ENCODE results near the gene VSTM2L. TPM values are rescaled to one million over a fixed set of nuclear protein-coding genes. Genes with fewer than 3 reads are reported as not detected.

VSTM2L gene
- polyA plus RNA-seq, 2 of the 4 experiments (the other 2 are of a cell fraction) = 2.0 to 5.8 TPM

- TF ChIP-seq TP53 (CRISPR knock-in tag; IDR thresholded peaks at IDR 0.05) = no peak
- no peak for TF ChIP-seq POLR2A (IDR thresholded peaks at IDR 0.05; ENCODE audit: low read length)
Measured at GRCh38 chr20:37940858-37941257, 37.9 kb downstream of the VSTM2L start (continued).

- CTCF ChIA-PET = interaction anchor here (0.9 to 1.1 kb wide), 3 partner anchors 9 to 377 kb away, joined by 3 to 4 read pairs (median 3); no protein-coding TSS in a partner anchor
- ATAC-seq = peak; percentile 40 to 76; a peak in 3 of 6 replicates
- peak; percentile 32 to 40 for DNase-seq (ENCODE audit: low read depth in 1 of 2, low spot score in 1 of 2)
- no peak overlapping the region for H3K4me3 ChIP-seq
- WGBS (ENCODE audit: missing lambda C conversion rate) = 55% methylated on average over 8 of the region's 8 CpGs
- TF ChIP-seq RAD21 (conservative IDR thresholded peaks at IDR 0.05 in 1 of 2, IDR thresholded peaks at IDR 0.05 in 1 of 2) (peak in 1 of 2 experiments; percentile 5; a peak in 1 of 5 replicates), JUNB (IDR thresholded peaks at IDR 0.05) (no peak), ZNF302 (CRISPR knock-in tag; IDR thresholded peaks at IDR 0.05) (no peak), ZFP36 (IDR thresholded peaks at IDR 0.05; ENCODE audit: borderline replicate concordance, partially characterized antibody) (no peak)
- no peak overlapping the region for H3K27ac ChIP-seq
- peaks cover 6% of the 10 kb centered on the region; the same call in 1 of the 3 replicates for H3K4me1 ChIP-seq
- no peak for FAIRE-seq
- no peaks in the 10 kb centered on the region for H3K9me3 ChIP-seq
- H3K4me2 ChIP-seq = no peak overlapping the region
- POLR2A ChIA-PET = no interaction called here
Measured at GRCh38 chr20:37941332-37941731, 38.4 kb downstream of the VSTM2L start.

GRCh38 chr20:37941992-37942391, 39.1 kb downstream of the VSTM2L start:
- CTCF ChIA-PET = interaction anchor here (0.9 to 1.2 kb wide), 4 partner anchors 8 to 378 kb away, joined by 3 to 4 read pairs (median 3); no protein-coding TSS in a partner anchor
- Histone ChIP-seq H3K4me2 (no peak overlapping the region), H3K4me3 (no peak overlapping the region), H3K4me1 (peaks cover 6% of the 10 kb centered on the region; the same call in 1 of the 3 replicates), H3K9me3 (no peaks in the 10 kb centered on the region), H3K27ac (no peak overlapping the region)
- TF ChIP-seq FOSB (CRISPR knock-in tag; IDR thresholded peaks at IDR 0.05) (no peak), KDM5A (IDR thresholded peaks at IDR 0.05) (no peak), HOXA7 (CRISPR knock-in tag; IDR thresholded peaks at IDR 0.05) (no peak), NPAS2 (CRISPR knock-in tag; IDR thresholded peaks at IDR 0.05; ENCODE audit: borderline replicate concordance) (no peak)
- TF ChIP-seq, protein P1, sequence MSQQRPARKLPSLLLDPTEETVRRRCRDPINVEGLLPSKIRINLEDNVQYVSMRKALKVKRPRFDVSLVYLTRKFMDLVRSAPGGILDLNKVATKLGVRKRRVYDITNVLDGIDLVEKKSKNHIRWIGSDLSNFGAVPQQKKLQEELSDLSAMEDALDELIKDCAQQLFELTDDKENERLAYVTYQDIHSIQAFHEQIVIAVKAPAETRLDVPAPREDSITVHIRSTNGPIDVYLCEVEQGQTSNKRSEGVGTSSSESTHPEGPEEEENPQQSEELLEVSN (IDR thresholded peaks at IDR 0.05; ENCODE audit: borderline replicate concordance, low read depth) = no peak
- POLR2A ChIA-PET = no interaction called here
- ATAC-seq = no peak
- no peak for FAIRE-seq
- WGBS (ENCODE audit: missing lambda C conversion rate) = 59% methylated on average over 6 of the region's 6 CpGs
- no peak for DNase-seq (ENCODE audit: low read depth in 1 of 2, low spot score in 1 of 2)

DNA sequence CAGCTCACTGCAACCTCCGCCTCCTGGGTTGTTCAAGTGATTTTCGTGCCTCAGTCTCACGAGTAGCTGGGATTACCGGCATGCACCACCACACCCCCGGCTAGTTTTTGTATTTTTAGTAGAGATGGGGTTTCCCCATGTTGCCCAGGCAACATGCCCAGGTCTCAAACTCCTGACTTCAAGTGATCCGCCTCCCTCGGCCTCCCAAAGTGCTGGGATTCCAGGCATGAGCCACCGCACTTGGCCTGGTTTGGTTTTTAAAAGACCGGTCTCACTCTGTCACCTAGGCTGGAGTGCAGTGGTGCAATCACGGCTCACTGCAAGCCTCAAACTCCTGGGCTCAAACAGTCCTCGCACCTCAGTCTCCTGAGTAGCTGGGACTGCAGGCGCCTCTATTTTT, 40.1 kb downstream of the VSTM2L start:
- DNase-seq (ENCODE audit: low read depth in 1 of 2, low spot score in 1 of 2) (no peak), ATAC-seq (no peak), FAIRE-seq (no peak)
- ChIA-PET CTCF (interaction anchor here (0.6 to 1.4 kb wide), 3 partner anchors 14 to 217 kb away, joined by 3 to 5 read pairs (median 3); no protein-coding TSS in a partner anchor), POLR2A (no interaction called here)
- H3K27ac ChIP-seq = no peak overlapping the region
- WGBS (ENCODE audit: missing lambda C conversion rate) = 64% methylated on average over 12 of the region's 12 CpGs
- H3K9me3 ChIP-seq = peaks cover 8% of the 10 kb centered on the region; the same call in 2 of the 3 replicates
- TF ChIP-seq, protein P2, sequence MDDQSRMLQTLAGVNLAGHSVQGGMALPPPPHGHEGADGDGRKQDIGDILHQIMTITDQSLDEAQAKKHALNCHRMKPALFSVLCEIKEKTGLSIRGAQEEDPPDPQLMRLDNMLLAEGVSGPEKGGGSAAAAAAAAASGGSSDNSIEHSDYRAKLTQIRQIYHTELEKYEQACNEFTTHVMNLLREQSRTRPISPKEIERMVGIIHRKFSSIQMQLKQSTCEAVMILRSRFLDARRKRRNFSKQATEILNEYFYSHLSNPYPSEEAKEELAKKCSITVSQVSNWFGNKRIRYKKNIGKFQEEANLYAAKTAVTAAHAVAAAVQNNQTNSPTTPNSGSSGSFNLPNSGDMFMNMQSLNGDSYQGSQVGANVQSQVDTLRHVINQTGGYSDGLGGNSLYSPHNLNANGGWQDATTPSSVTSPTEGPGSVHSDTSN (IDR thresholded peaks at IDR 0.05) = no peak
- peaks cover 6% of the 10 kb centered on the region; the same call in 1 of the 3 replicates for H3K4me1 ChIP-seq
- H3K4me2 ChIP-seq = no peak overlapping the region
- H3K4me3 ChIP-seq = no peak overlapping the region

DNA sequence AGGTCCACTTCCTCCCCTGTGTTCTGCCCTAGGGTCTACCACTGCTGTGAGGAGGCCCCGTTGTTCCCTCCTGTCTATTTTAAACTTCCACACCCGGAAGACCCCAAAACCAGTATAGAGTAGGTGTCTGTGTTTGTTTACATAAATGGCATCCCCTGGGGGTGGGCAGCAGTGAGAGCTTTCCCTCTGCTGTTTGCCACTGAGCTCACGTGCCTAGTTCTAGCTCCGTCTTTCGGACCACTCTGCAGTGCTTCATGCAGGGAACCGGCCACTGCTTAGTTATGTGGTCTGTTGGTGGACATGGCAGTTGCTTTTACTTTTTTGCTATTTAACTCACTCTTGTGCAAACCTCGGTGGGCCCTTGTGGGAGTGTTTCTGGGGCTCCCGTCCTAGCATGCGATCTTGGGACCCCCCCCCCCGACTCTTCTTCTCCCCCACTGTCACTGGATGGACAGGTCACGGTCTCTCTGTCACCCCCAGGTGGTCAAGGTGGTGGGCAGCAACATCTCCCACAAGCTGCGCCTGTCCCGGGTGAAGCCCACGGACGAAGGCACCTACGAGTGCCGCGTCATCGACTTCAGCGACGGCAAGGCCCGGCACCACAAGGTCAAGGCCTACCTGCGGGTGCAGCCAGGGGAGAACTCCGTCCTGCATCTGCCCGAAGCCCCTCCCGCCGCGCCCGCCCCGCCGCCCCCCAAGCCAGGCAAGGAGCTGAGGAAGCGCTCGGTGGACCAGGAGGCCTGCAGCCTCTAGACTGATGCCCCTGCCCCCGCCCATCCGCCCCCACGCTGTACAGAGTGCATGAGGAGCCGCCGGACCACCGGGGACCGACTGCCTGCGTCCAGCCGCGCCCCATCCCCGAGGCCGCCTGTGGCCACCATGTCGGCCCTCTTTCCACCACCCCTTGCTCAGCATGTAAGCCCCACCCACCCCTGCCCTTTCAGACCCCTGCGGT, 40.9 kb downstream of the VSTM2L start:
- 85% methylated on average over 25 of the region's 47 CpGs for WGBS (ENCODE audit: missing lambda C conversion rate)
- ChIA-PET CTCF (interaction anchor here (0.6 to 1.4 kb wide), 2 partner anchors 48 to 218 kb away, joined by 3 to 5 read pairs; no protein-coding TSS in a partner anchor), POLR2A (no interaction called here)
- Histone ChIP-seq H3K9me3 (peaks cover 14% of the 10 kb centered on the region; the same call in 2 of the 3 replicates), H3K4me1 (peaks cover 6% of the 10 kb centered on the region; the same call in 1 of the 3 replicates), H3K27ac (no peak overlapping the region), H3K4me3 (no peak overlapping the region), H3K4me2 (no peak overlapping the region)
- DNase-seq (ENCODE audit: low read depth in 1 of 2, low spot score in 1 of 2) (no peak), FAIRE-seq (no peak), ATAC-seq (peak; percentile 41 to 52; a peak in 3 of 6 replicates)
- TF ChIP-seq POLR2AphosphoS2 (conservative IDR thresholded peaks at IDR 0.05; ENCODE audit: low read length) (no peak), HOXB5 (CRISPR knock-in tag; IDR thresholded peaks at IDR 0.05) (no peak), RAD21 (conservative IDR thresholded peaks at IDR 0.05 in 1 of 2, IDR thresholded peaks at IDR 0.05 in 1 of 2) (0 out of 5 replicates have a peak, but pooled peaks of 1 of the 2 experiments have one; percentile 2), HOXA7 (CRISPR knock-in tag; IDR thresholded peaks at IDR 0.05) (no peak), HMGXB4 (CRISPR knock-in tag; IDR thresholded peaks at IDR 0.05; ENCODE audit: borderline replicate concordance) (no peak), POLR2A (IDR thresholded peaks at IDR 0.05; ENCODE audit: low read length) (no peak), BHLHE40 (IDR thresholded peaks at IDR 0.05; ENCODE audit: low read depth, low read length) (no peak)
